Lower leg skin (tissue), 3 donors: ENCODE results near the gene VWC2L.

Experiments used
- CTCF ChIP-seq, 3 donors: fragments of 450-650 bp; IDR thresholded peaks; one replicate each; pipeline ENCODE4 v1.5.1; 2016; ENCODE audit warnings: antibody characterized with exemption in 3 of 3, mild to moderate bottlenecking in 3 of 3, moderate library complexity in 2 of 3
- POLR2A ChIP-seq, 2 donors: fragments of 450-650 bp; IDR thresholded peaks; one replicate each; pipeline ENCODE4 v1.6.1; 2016 to 2017; ENCODE audit warnings: antibody characterized with exemption in 2 of 2, mild to moderate bottlenecking in 1 of 2, moderate library complexity in 1 of 2

GRCh38 chr2:214484239-214484638 lies 73.4 kb downstream of the VWC2L start:
- TF ChIP-seq POLR2A (IDR thresholded peaks at IDR 0.05) (no peak), CTCF (IDR thresholded peaks at IDR 0.05) (no peak)
